Endothelial cell of umbilical vein (primary cell): Measurements from ENCODE around the gene VASH2. TPM values are rescaled to one million over a fixed set of nuclear protein-coding genes. Genes with fewer than 3 reads are reported as not detected.

Experiments used
- BruUV-seq: library from RNA; stranded (reverse); fragments of 400-500 nt; replicated peaks from 2 replicates; lab custom pipeline; 2021; lab: Mats Ljungman, UMichigan
- CTCF ChIA-PET: fragments of 300-600, 350-600 bp; sonication (Branson Sonifier 250); formaldehyde crosslinking; loops from one replicate; lab custom pipeline; 2021; ENCODE audit warnings: antibody characterized with exemption, inconsistent platforms; lab: Charles Lee
- POLR2A ChIA-PET: fragments of 300-600, 350-600 bp; sonication (Branson Sonifier 250); formaldehyde crosslinking; loops from one replicate; lab custom pipeline; 2021; ENCODE audit warnings: antibody characterized with exemption, inconsistent platforms; lab: Charles Lee
- DNase-seq: peaks from one replicate; pipeline ENCODE4 v3.0.0-alpha.2; 2011; ENCODE audit warnings: low read depth, low spot score
- FAIRE-seq: peaks from 2 replicates; lab custom pipeline; 2011; peaks lifted over from hg19 to GRCh38; lab: Jason Lieb, UNC
- H2AFZ ChIP-seq: 2 replicates; pipeline ENCODE4 v1.6.0; 2012; ENCODE audit warnings: low read depth, low read length, control low read depth, inconsistent platforms
- H3K27ac ChIP-seq: 2 replicates; pipeline ENCODE4 v1.5.1; 2011; ENCODE audit warnings: low read depth, mild to moderate bottlenecking, control low read depth, low read length, moderate library complexity; ENCODE audit not compliant: insufficient read depth
- H3K27me3 ChIP-seq, 2 experiments: 2 replicates each; pipeline versions ENCODE4 v1.6.0 to v1.6.1; 2011; ENCODE audit warnings: low read length in 2 of 2, mixed read lengths in 1 of 2; ENCODE audit not compliant: control insufficient read depth in 2 of 2, insufficient read depth in 2 of 2
- H3K36me3 ChIP-seq, 2 experiments: 2 replicates in 1 of 2; 3 replicates in 1 of 2; pipeline ENCODE4 v1.5.1; 2011; ENCODE audit warnings: low read length in 2 of 2, mild to moderate bottlenecking in 1 of 2, moderate library complexity in 1 of 2; ENCODE audit not compliant: control insufficient read depth in 2 of 2, insufficient read depth in 2 of 2; ENCODE audit errors: extremely low read depth in 1 of 2
- H3K4me1 ChIP-seq: 3 replicates; pipeline ENCODE4 v1.5.1; 2011; ENCODE audit warnings: mild to moderate bottlenecking, low read length; ENCODE audit not compliant: control insufficient read depth, insufficient read depth; ENCODE audit errors: extremely low read depth
- H3K4me2 ChIP-seq: 2 replicates; pipeline ENCODE4 v1.6.1; 2011; ENCODE audit warnings: low read length, control low read depth, mixed read lengths; ENCODE audit not compliant: insufficient read depth
- H3K4me3 ChIP-seq, 3 experiments: fragments of 200-600 bp in 1 of 3; sonication (generic), shearing (Covaris generic) in 1 of 3; replicated peaks in 1 of 3; 2 replicates each; pipeline ENCODE4 v1.5.1; 2011 to 2016; ENCODE audit warnings: control low read depth in 3 of 3, low read length in 3 of 3, mild to moderate bottlenecking in 2 of 3, inconsistent platforms in 1 of 3, low read depth in 1 of 3, moderate library complexity in 1 of 3; ENCODE audit not compliant: insufficient read depth in 1 of 3
- H3K79me2 ChIP-seq: 2 replicates; pipeline ENCODE4 v1.6.0; 2012; ENCODE audit warnings: low read length, inconsistent platforms; ENCODE audit not compliant: control insufficient read depth, insufficient read depth
- H3K9ac ChIP-seq: replicated peaks from 2 replicates; pipeline ENCODE3; 2011; ENCODE audit warnings: low read length, control low read depth; ENCODE audit not compliant: insufficient read depth; ENCODE audit errors: extremely low read depth
- H3K9me1 ChIP-seq: replicated peaks from 3 replicates; pipeline ENCODE4 v1.6.0; 2011; ENCODE audit warnings: mild to moderate bottlenecking, low read length; ENCODE audit not compliant: control insufficient read depth, insufficient read depth; ENCODE audit errors: extremely low read depth
- H3K9me3 ChIP-seq: replicated peaks from 2 replicates; pipeline ENCODE4 v1.5.1; 2012; ENCODE audit warnings: low read length, inconsistent platforms; ENCODE audit not compliant: control insufficient read depth, insufficient read depth
- H4K20me1 ChIP-seq: replicated peaks from 2 replicates; pipeline ENCODE3; 2011; ENCODE audit warnings: mild to moderate bottlenecking, low read length; ENCODE audit not compliant: control insufficient read depth, insufficient read depth; ENCODE audit errors: extremely low read depth
- CTCF ChIP-seq, 2 donors: IDR thresholded peaks; 1 replicate in 1 of 2; 2 replicates in 1 of 2; pipeline ENCODE4 v1.5.1; 2011; ENCODE audit warnings: low read length in 2 of 2, mild to moderate bottlenecking in 2 of 2, moderate library complexity in 2 of 2, control low read depth in 1 of 2, inconsistent platforms in 1 of 2, low read depth in 1 of 2; ENCODE audit not compliant: insufficient read depth in 1 of 2; ENCODE audit errors: extremely low read depth in 1 of 2
- EZH2 ChIP-seq: IDR thresholded peaks from 2 replicates; pipeline ENCODE4 v1.6.1; 2012; ENCODE audit warnings: borderline replicate concordance, low read depth, mild to moderate bottlenecking, moderate library complexity, low read length, inconsistent platforms; ENCODE audit not compliant: severe bottlenecking
- FOS ChIP-seq: IDR thresholded peaks from 2 replicates; pipeline ENCODE4 v1.6.1; 2011; ENCODE audit warnings: mild to moderate bottlenecking, low read length, moderate library complexity, borderline replicate concordance; ENCODE audit not compliant: insufficient read depth
- GATA2 ChIP-seq: IDR thresholded peaks from 2 replicates; pipeline ENCODE4 v1.7.0; 2011; ENCODE audit warnings: low read depth, mild to moderate bottlenecking, moderate library complexity, mixed read lengths, low read length; ENCODE audit not compliant: insufficient read length, insufficient read depth
- JUN ChIP-seq: IDR thresholded peaks from 2 replicates; pipeline ENCODE4 v1.6.1; 2011; ENCODE audit warnings: borderline replicate concordance, low read depth; ENCODE audit not compliant: insufficient read length, insufficient read depth
- MAX ChIP-seq: IDR thresholded peaks from 2 replicates; pipeline ENCODE4 v1.6.1; 2011; ENCODE audit not compliant: insufficient read depth, insufficient read length
- MYC ChIP-seq: IDR thresholded peaks from one replicate; pipeline ENCODE4 v1.6.1; 2011; ENCODE audit warnings: mild to moderate bottlenecking, low read depth, low read length
- POLR2A ChIP-seq: IDR thresholded peaks from 2 replicates; pipeline ENCODE4 v1.6.1; 2012; ENCODE audit warnings: low read depth, mild to moderate bottlenecking, control low read depth, low read length
- POLR2AphosphoS5 ChIP-seq: IDR thresholded peaks from 2 replicates; pipeline ENCODE4 v1.6.1; 2012; ENCODE audit warnings: low read depth, mild to moderate bottlenecking, control low read depth, low read length, moderate library complexity; ENCODE audit not compliant: insufficient read depth
- dilution Hi-C: fragments of 300-500 bp; cut with MboI; formaldehyde crosslinking; loops from one replicate; pipeline ENCODE4 v1.15.0; 2019; ENCODE audit warnings: low sequenced_read_pairs; ENCODE audit not compliant: extremely low pct_ligation_motif_present
- intact Hi-C: fragments of 100-400 bp; cut with micrococcal nuclease; formaldehyde crosslinking; loops from one replicate; pipeline ENCODE4 v1.10.0; 2022
- polyA plus RNA-seq, 4 experiments: library from polyadenylated mRNA; depleted of rRNA in 3 of 4; stranded (reverse) in 3 of 4; unstranded in 1 of 4; fragments of >200 nt; gene quantifications; 2 replicates each; pipeline versions ENCODE4 v1.2.1 to v1.2.3, GENCODE V29; 2011 to 2012; ENCODE audit warnings: missing spikeins in 1 of 4
- total RNA-seq: library from RNA; stranded (reverse); gene quantifications from 2 replicates; pipeline ENCODE4 v1.2.3, GENCODE V29; 2021

VASH2 gene
- total and polyA plus RNA-seq, 2 donors (not counting 3 experiments of a cell fraction or from before 2014, with no cell fraction given) = 0.70 to 2.9 TPM

GRCh38 chr1:212930986-212931678, 19.2 kb upstream of the VASH2 start:
- POLR2A ChIA-PET = no interaction called here
- BruUV-seq = no TSS peak
- FAIRE-seq = no peak

More at GRCh38 chr1:212930986-212931678, 19.2 kb upstream of the VASH2 start:
- CTCF ChIA-PET = interaction anchor here (0.8 kb wide), 1 partner anchor 10 kb away, joined by 3 read pairs; no protein-coding TSS in a partner anchor
- Histone ChIP-seq H3K4me3 (no peak overlapping the region), H3K9ac (no peak overlapping the region), H3K4me1 (no peaks in the 10 kb centered on the region), H3K79me2 (no peaks in the 10 kb centered on the region), H2AFZ (no peak overlapping the region), H3K27me3 (peaks cover 2 to 3% of the 10 kb centered on the region in 2 experiments), H3K9me3 (no peaks in the 10 kb centered on the region), H3K4me2 (no peak overlapping the region), H4K20me1 (no peaks in the 10 kb centered on the region), H3K27ac (no peak overlapping the region), H3K36me3 (no peaks in the 10 kb centered on the region), H3K9me1 (no peaks in the 10 kb centered on the region)
- no peak for DNase-seq
- intact Hi-C loops (no loop called here), dilution Hi-C loops (no loop called here)
- no peak for TF ChIP-seq MAX
- no peak for TF ChIP-seq MYC
- no peak for TF ChIP-seq POLR2AphosphoS5
- TF ChIP-seq CTCF (IDR thresholded peaks at IDR 0.05; ENCODE audit: extremely low read depth in 1 of 2, insufficient read depth in 1 of 2, low read depth in 1 of 2, low read length in 2 of 2) = no peak
- no peak for TF ChIP-seq JUN
- no peak for TF ChIP-seq GATA2
- no peak for TF ChIP-seq POLR2A
- no peak for TF ChIP-seq FOS
- TF ChIP-seq EZH2 = no peak
